Activated T-cell treated with anti-CD3 and anti-CD28 coated beads for 1 hour (primary cell): Measurements from ENCODE around the gene FYTTD1.
"Not testable (repeated sequence)": the region's sequence is repeated elsewhere in the genome, so short reads cannot be mapped to it uniquely, and the experiment has no call there.

Experiments
- DNase-seq: peaks from one replicate; pipeline ENCODE4 v3.0.0-alpha.2; 2020; ENCODE audit warnings: low read depth

FYTTD1 gene

GRCh38 chr3:197749601-197750395, at the start of gene FYTTD1:
TSS of gene FYTTD1 (plus strand) at chr3:197749883. CDS start at chr3:197749972, 89 bp downstream.
- peak; percentile 82 for DNase-seq

- DNase-seq, result no peak
These were observed 49.6 kb upstream of the FYTTD1 start for GRCh38 chr3:197700095-197700494.

- DNase-seq, result no peak
These were observed 47.8 kb upstream of the FYTTD1 start for GRCh38 chr3:197701841-197702240.

DNA sequence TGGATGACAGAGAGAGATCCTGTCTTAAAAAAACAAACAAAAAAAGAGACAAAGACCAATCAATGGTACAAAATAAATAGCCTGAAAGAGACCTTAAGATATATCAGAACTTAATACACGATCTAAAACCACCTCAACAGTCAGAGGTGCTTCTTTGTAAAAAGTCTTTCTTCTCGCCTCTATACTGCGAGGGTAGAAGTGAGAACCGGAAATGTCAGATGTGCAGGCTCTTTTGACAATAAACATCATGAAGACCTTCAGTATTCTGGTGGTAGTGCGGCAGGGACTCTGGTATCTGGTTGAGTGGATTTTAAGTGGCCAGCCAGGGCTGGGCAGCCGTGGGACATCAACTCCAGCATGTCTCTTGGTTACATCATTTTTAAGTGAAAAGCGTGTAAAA, 43.0 kb upstream of the FYTTD1 start:
- DNase-seq, result no peak

DNA sequence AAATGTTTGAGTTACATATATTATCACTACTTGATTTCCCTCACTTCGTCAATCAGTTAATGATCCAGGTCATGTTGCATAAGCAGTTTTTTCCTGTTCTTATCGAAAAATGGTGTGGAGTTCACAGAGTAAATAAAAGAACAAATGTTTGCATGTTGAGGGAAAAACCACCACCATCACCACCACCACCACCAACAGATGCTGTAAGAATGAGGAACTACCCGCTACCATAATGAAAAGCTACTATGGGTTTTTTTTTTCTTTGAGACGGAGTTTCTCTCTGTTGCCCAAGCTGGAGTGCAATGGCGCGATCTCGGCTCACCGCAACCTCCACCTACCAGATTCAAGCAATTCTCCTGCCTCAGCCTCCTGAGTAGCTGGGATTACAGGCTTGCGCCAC, 40.5 kb upstream of the FYTTD1 start:
- DNase-seq, result no peak

DNA sequence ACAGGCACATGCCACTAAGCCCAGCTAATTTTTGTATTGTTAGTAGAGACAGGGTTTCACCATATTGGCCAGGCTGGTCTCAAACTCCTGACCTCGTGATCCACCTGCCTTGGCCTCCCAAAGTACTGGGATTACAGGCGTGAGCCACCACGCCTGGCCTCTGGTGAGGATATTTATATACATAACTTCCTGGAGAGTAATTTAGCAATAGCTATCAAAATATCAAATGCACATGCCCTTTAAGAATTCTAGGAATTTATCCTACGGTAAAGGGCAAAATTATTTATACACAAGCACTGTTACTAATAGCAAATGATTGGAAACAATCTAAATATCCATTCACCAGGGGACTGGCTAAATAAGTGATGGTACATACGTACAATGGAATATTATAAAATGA, 38.7 kb upstream of the FYTTD1 start:
- DNase-seq, result not testable (repeated sequence)

- peak; percentile 72 for DNase-seq
These were observed 37.5 kb upstream of the FYTTD1 start for GRCh38 chr3:197711973-197712707.

DNA sequence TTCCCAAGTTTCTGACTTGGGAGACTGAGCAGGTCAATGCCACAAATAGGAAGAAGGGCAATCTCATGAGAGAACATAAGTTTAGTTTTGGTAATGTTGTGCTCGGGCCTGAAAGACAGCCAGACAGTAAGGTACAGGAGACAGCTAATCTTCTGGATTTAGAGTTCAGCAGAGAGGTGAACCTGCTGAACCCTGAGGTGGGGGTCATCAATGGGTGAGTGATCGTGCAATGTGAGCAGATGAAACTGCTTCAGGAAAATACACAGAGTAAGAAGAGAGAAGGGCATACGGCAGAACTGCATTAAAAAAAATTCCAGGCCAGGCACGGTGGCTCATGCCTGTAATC, 36.2 kb upstream of the FYTTD1 start:
- no peak for DNase-seq

DNA sequence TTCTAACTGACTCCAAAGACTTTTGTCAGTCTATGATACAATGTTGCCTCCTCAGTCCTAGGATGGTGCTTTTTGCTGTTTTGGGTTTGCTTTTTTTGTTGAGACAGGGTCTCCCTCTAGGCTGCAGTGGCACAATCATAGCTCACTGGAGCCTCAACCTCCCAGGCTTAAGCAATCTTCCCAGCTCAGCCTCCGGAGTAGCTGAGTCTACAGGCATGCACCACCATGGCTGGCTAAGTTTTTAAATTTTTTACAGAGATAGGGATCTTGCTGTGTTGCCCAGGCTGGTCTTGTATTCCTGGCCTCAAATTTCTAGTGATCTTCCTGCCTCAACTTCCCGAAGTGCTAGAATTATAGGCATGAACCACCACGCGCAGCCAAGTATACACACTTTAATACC, 35.4 kb upstream of the FYTTD1 start:
- DNase-seq, result no peak

GRCh38 chr3:197718891-197719290, 30.8 kb upstream of the FYTTD1 start:
- no peak for DNase-seq

DNA sequence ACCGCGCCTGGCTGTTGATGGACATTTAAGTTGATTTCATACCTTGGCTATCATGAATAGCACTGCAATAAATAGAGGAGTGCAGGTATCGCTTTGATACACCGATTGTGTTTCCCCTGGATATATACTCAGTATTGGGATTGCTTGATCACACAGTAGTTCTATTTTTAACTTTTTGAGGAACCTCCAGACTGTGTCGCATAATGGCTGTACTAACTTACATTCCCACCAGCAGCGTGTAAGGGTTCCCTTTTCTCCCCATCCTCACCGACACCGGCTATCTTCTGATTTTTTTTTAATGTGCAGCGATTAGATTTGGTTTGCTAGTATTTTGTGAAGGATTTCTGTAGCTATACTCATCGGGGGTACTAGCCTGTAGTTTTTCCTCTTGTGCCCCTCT, 29.0 kb upstream of the FYTTD1 start:
- DNase-seq, result no peak

DNA sequence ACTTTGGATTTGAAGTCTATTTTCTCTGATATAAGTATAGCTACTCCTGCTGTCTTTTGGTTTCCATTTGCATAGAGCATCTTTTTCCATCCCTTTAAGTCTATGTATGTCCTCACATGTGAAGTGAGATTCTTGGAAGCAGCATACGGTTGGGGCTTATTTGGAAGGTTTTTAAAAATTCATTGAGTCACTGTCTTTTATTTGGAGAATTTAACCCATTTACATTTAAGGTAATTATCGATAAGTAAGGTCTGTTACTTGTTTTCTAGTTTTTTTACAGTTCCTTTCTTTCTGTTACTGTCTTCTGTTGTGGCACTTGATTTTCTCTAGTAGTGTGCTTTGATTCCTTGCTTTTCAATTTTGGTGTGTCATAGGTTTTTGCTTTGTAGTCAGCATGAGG, 26.9 kb upstream of the FYTTD1 start:
- DNase-seq, result no peak

- not testable (repeated sequence) for DNase-seq
These were observed 21.8 kb upstream of the FYTTD1 start for GRCh38 chr3:197727878-197728277.

GRCh38 chr3:197728487-197728886, 21.2 kb upstream of the FYTTD1 start:
- DNase-seq, result no peak

DNA sequence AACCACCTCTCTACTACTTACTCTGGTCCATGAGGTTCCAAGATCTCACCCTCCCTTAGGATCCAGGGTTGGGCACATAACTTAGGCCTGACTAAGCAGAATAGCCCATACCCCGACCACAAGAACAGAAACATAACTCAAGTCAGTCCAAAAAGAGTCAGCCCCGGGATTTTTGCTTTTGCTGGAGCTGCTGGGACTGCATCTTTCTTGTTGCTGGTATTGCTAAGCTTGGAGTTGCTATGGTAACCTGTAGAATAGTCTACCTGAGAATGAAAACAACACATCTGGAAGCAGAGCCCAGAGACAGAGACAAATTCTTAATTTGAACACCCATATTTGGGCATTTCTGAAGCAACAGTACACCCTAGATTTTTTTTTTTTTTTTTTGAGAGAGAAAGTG, 19.5 kb upstream of the FYTTD1 start:
- no peak for DNase-seq

GRCh38 chr3:197730770-197731169, 18.9 kb upstream of the FYTTD1 start:
- not testable (repeated sequence) for DNase-seq

- not testable (repeated sequence) for DNase-seq
These were observed 18.2 kb upstream of the FYTTD1 start for GRCh38 chr3:197731483-197731882.

DNA sequence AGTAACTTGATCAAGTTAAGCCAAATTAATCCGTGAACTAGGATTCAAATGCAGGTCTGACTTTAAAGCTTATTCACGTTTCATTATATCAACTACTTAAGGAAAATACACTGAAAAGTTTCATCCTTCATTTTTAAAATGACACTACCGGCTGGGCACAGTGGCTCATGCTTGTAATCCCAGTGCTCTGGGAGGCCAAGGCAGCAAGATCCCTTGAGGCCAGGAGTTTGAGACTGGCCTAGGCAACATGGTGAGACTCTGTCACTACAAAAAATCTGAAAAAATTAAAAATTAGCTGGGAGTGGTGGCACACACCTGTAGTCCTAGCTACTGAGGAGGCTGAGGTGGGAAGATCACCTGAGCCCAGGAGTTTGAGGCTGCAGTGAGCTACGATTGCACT, 16.6 kb upstream of the FYTTD1 start:
- DNase-seq, result no peak

- DNase-seq, result no peak
These were observed 14.9 kb upstream of the FYTTD1 start for GRCh38 chr3:197734667-197735318.

- peak; percentile 31 for DNase-seq
These were observed 13.6 kb upstream of the FYTTD1 start for GRCh38 chr3:197736010-197736490.

DNA sequence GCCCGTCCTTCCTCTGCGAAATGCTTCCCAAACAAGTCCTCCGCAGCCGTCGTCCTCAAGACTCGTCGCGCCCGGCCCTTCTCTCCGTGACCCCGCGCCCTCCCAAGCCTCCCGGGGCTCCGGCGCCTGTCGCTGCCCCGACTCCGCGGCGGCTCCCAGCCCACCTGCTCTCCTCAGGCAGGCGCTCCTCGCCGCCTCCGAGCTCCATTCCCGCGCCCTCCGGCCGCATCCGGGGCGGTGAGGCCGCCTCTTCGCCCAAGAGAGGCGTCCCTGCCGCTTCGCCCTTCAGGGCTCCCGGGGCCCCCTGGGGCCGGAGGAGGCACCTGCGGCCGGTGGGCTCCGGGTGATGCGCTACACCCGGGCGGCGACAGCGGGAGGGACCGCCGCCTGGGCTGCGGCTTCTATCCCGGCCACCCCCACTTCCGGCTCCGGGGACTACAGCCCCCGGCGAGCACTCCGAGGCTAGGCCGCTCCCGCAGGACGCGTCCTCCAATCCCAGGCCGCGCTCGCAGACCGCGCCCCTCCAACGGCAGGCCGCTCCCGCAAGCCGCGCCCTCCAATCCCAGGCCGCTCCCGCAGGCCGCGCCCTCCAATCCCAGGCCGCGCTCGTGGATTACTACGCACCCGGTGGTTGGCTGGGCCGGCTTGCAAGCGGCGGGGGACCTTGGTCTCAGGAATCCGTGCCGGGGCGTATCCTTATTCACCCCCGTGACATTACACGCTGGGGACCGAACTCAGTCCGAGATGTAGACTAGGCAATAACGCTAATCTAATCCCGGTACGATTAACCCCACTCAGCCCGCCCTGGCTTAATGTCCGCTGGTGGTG, 13.0 kb upstream of the FYTTD1 start, which contains the start of gene RUBCN:
Gene RUBCN, minus strand, starts transcription at position 414 of the 828 bp plus-strand sequence. Its CDS starts 185 bp downstream, at position 229.
- peak; percentile 80 for DNase-seq

DNA sequence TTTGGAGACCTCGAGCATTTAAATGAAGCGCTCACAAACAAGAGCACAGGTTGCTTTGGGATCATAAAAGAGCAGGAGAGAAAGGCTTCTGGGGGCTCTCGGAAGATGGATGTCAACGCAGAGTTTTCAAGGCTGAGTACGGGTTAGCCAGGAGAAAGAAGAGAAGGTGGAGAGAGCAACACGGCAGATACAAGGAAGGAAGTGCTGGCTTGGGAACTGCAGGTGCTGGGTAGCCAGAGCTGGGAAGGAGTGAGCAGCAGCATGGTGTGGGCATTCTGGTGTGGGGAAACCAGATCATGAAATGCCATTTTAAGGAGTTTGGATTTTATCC, 12.4 kb upstream of the FYTTD1 start:
- DNase-seq, result no peak
